Mesodermal cell (in vitro differentiated cells): ENCODE measurements around the gene ZNF83.
"Not testable (repeated sequence)": the region's sequence is repeated elsewhere in the genome, so short reads cannot be mapped to it uniquely, and the experiment has no call there.

Experiments used
- H3K27ac ChIP-seq: 2 replicates; pipeline ENCODE4 v1.7.0; 2013; ENCODE audit warnings: mild to moderate bottlenecking, low read depth, low read length, moderate library complexity; ENCODE audit not compliant: severe bottlenecking
- H3K36me3 ChIP-seq: 2 replicates; pipeline ENCODE4 v1.7.1; 2013; ENCODE audit warnings: mild to moderate bottlenecking, low read length, moderate library complexity; ENCODE audit not compliant: control insufficient read depth, insufficient read depth
- H3K4me1 ChIP-seq: one replicate; pipeline ENCODE4 v1.7.1; 2013; ENCODE audit warnings: mild to moderate bottlenecking, low read length; ENCODE audit not compliant: insufficient read depth, control insufficient read depth, poor library complexity, severe bottlenecking
- H3K4me3 ChIP-seq: 2 replicates; pipeline ENCODE4 v1.7.0; 2013; ENCODE audit warnings: low read length, control low read depth, mild to moderate bottlenecking; ENCODE audit not compliant: insufficient read depth, poor library complexity, severe bottlenecking; ENCODE audit errors: extremely low read depth
- H3K9me3 ChIP-seq: 2 replicates; pipeline ENCODE4 v1.7.1; 2013; ENCODE audit warnings: mild to moderate bottlenecking, low read length, moderate library complexity; ENCODE audit not compliant: control insufficient read depth
- WGBS, 2 experiments: methylation state at CpG; one replicate each; pipeline ENCODE4 v1.1.5; 2013; ENCODE audit warnings: missing lambda C conversion rate in 2 of 2; ENCODE audit not compliant: insufficient coverage in 2 of 2; 5-methylcytosine and 5-hydroxymethylcytosine counted together

ZNF83 gene

GRCh38 chr19:52601974-52602366 is 36.2 kb downstream of the ZNF83 start:
- H3K4me3 ChIP-seq, result peak overlapping the region; percentile 68
- not testable (repeated sequence) for H3K9me3 ChIP-seq, H3K27ac ChIP-seq, H3K4me1 ChIP-seq
- 61 to 67% methylated on average over 3 of the region's 3 CpGs for WGBS, 2 experiments
- peaks cover 29% of the 10 kb centered on the region for H3K36me3 ChIP-seq

GRCh38 chr19:52601025-52601973 is 36.9 kb downstream of the ZNF83 start:
- 1% methylated on average over 47 to 55 of the region's 62 CpGs for WGBS, 2 experiments
- H3K4me3 ChIP-seq, result peak overlapping the region; percentile 68
- peaks cover 36% of the 10 kb centered on the region for H3K36me3 ChIP-seq
- H3K9me3 ChIP-seq, result peaks cover 2% of the 10 kb centered on the region
- H3K4me1 ChIP-seq, result peaks cover 7% of the 10 kb centered on the region
- H3K27ac ChIP-seq, result peak overlapping the region; percentile 72

DNA sequence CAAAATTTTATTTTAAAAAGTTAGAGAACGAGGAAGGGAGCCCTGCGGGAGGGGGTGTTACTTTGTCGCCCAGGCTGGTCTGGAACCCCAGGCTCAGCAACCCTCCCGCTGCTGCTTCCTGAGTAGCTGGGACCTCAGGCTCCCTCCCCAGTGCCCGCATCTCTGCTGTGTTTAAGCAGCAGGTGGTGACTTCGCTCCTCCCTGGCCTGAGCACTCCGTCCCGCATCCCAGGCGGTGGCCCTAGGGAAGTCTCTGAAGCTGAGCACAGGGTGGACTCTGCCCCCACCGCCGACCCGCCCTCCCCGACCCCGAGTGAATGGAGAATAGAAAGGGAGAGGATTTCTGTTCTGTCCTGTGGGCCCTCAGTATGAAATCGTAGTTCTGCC is 37.5 kb downstream of the ZNF83 start:
- H3K27ac ChIP-seq, result peak overlapping the region; percentile 72
- H3K36me3 ChIP-seq, result peaks cover 40% of the 10 kb centered on the region
- 13 to 15% methylated on average over 6 to 9 of the region's 15 CpGs for WGBS, 2 experiments
- H3K4me1 ChIP-seq, result peaks cover 7% of the 10 kb centered on the region
- peaks cover 6% of the 10 kb centered on the region for H3K9me3 ChIP-seq
- H3K4me3 ChIP-seq, result peak overlapping the region; percentile 68

GRCh38 chr19:52599241-52599640 is 38.9 kb downstream of the ZNF83 start:
- Histone ChIP-seq H3K27ac (no peak overlapping the region), H3K36me3 (peaks cover 39% of the 10 kb centered on the region), H3K4me3 (no peak overlapping the region), H3K4me1 (peaks cover 7% of the 10 kb centered on the region), H3K9me3 (peaks cover 10% of the 10 kb centered on the region)
- WGBS, 2 experiments, result 94 to 95% methylated on average over 2 to 3 of the region's 3 CpGs

GRCh38 chr19:52593441-52593840 is 44.7 kb downstream of the ZNF83 start:
- Histone ChIP-seq H3K9me3 (peaks cover 10% of the 10 kb centered on the region), H3K36me3 (peaks cover 65% of the 10 kb centered on the region)
- H3K27ac ChIP-seq, H3K4me3 ChIP-seq, H3K4me1 ChIP-seq: not testable (repeated sequence)
- 100% methylated on average over 3 to 5 of the region's 25 CpGs for WGBS, 2 experiments

- H3K4me3 ChIP-seq, result no peak overlapping the region
- no peak overlapping the region for H3K27ac ChIP-seq
- 71 to 100% methylated on average over 1 of the region's 3 CpGs for WGBS, 2 experiments
- H3K9me3 ChIP-seq, result peaks cover 10% of the 10 kb centered on the region
- H3K36me3 ChIP-seq, result peaks cover 62% of the 10 kb centered on the region
- no peaks in the 10 kb centered on the region for H3K4me1 ChIP-seq
Observed at GRCh38 chr19:52592301-52592700, 45.9 kb downstream of the ZNF83 start.

- H3K4me1 ChIP-seq, result no peaks in the 10 kb centered on the region
- peaks cover 4% of the 10 kb centered on the region for H3K9me3 ChIP-seq
- H3K4me3 ChIP-seq, result no peak overlapping the region
- peaks cover 56% of the 10 kb centered on the region for H3K36me3 ChIP-seq
- 82% methylated on average over 4 of the region's 5 CpGs; no CpG with 5 or more reads in 1 of the 2 experiments for WGBS, 2 experiments
- no peak overlapping the region for H3K27ac ChIP-seq
Observed at GRCh38 chr19:52590728-52591127, 47.4 kb downstream of the ZNF83 start.

DNA sequence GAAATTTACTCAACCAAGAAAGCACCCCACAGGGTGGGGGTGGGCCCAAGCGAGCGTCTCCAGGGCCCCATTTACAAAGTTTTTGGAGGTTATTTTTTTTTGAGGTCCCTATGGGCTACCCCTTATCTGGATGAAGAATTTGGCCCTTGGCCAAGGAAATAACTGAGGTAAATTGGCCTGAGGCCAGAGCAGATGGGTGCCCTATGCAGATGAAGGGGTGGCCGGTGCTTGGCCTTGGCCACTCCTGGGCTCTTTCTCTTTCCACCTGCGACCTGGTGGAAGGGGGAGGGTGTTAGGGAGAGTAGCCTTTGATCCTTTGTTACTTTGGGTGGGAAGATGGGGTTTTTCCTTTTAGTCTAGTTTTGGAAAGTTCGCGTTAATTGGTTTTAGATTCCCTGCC is 52.6 kb downstream of the ZNF83 start:
- Histone ChIP-seq H3K27ac (no peak overlapping the region), H3K4me1 (no peaks in the 10 kb centered on the region), H3K4me3 (no peak overlapping the region), H3K36me3 (peaks cover 74% of the 10 kb centered on the region), H3K9me3 (peaks cover 21% of the 10 kb centered on the region)
- 100% methylated on average over 1 to 3 of the region's 6 CpGs for WGBS, 2 experiments

- no peaks in the 10 kb centered on the region for H3K4me1 ChIP-seq
Observed at GRCh38 chr19:52584736-52585440, 53.3 kb downstream of the ZNF83 start.

DNA sequence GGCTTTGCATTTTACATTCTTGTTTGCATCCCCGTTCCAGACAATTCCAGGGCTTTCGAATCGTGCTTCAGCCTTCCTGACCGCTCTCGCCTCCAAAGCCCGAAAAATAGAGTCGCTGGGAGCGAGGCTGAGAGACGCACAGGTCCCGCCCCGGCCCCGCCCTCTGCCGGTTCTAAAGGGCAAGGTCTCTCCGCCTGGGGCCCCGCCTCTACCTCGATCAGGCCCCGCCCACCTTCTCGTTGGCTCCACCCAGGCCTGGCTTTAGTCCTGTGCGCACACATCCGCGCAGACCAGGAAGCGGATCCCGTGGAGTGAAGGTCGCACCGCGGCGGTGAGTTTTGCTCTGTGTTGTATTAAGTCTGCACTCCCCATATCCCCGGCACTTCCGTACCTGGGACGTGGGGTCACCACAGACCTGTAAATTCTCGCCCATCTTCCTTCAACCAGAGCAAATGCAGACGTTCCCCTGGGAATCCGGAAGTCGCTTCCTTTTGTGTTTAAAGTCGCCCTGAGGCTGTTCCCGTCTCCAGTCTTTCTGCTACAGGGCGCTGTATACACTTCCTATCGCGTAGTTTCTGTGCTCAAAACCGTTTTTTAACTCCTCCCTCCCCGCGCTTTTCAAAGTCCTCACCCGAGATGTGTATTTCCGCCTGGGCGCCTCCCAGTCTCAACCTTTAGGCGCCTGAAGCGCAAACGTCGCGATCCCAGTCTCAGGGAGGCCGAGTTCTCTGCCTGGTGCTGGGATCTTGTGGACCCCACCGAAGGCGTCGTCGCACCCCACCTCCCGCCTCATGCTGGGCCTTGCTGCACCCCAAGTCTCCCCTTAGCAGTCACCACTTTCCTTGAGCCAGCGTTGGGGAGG is 67.9 kb downstream of the ZNF83 start, which contains the start of gene ZNF701:
Gene ZNF701, plus strand, starts transcription at position 288 of the 862 bp plus-strand sequence. CDS start 3,861 bp downstream, outside the sequence.
- no peaks in the 10 kb centered on the region for H3K4me1 ChIP-seq
- H3K27ac ChIP-seq, result peak within 1 kb of the TSS; percentile 90
- 0 to 1% methylated on average over 39 to 57 of the region's 57 CpGs for WGBS, 2 experiments

More at GRCh38 chr19:52584736-52585440, 53.3 kb downstream of the ZNF83 start:
- Histone ChIP-seq H3K4me3 (no peak overlapping the region), H3K27ac (no peak overlapping the region), H3K36me3 (peaks cover 75% of the 10 kb centered on the region), H3K9me3 (peaks cover 21% of the 10 kb centered on the region)
- WGBS, 2 experiments, result 94 to 95% methylated on average over 30 to 39 of the region's 39 CpGs

More for the DNA sequence above, 67.9 kb downstream of the ZNF83 start, which contains the start of gene ZNF701:
- peak within 1 kb of the TSS; percentile 69 for H3K4me3 ChIP-seq
- peaks cover 35% of the 10 kb centered on the region for H3K36me3 ChIP-seq
- peaks cover 4% of the 10 kb centered on the region for H3K9me3 ChIP-seq
